Ascending aorta (tissue), 2 donors: ENCODE data around the gene TOP2A. TPM values are rescaled to one million over a fixed set of nuclear protein-coding genes. Genes with fewer than 3 reads are reported as not detected.

Experiments used
- DNase-seq, 2 donors: peaks; one replicate each; pipeline ENCODE4 v3.0.0-alpha.2; 2019; ENCODE audit warnings: low spot score in 2 of 2
- H3K27ac ChIP-seq, 2 donors: fragments of 200-600 bp; sonication (generic); one replicate each; pipeline ENCODE4 v1.5.1; 2016 to 2017; ENCODE audit warnings: mild to moderate bottlenecking in 1 of 2
- H3K27me3 ChIP-seq: fragments of 200-600 bp; sonication (generic); one replicate; pipeline ENCODE4 v1.5.1; 2017
- H3K36me3 ChIP-seq, 2 donors: fragments of 200-600 bp; sonication (generic); one replicate each; pipeline ENCODE4 v1.5.1; 2016
- H3K4me1 ChIP-seq, 2 donors: fragments of 200-600 bp; sonication (generic); one replicate each; pipeline ENCODE4 v1.5.1; 2016 to 2017; ENCODE audit warnings: mild to moderate bottlenecking in 1 of 2
- H3K4me3 ChIP-seq, 2 donors: fragments of 200-600 bp; sonication (generic); one replicate each; pipeline ENCODE4 v1.5.1; 2016 to 2017; ENCODE audit warnings: mild to moderate bottlenecking in 1 of 2
- H3K9me3 ChIP-seq, 2 donors: fragments of 200-600 bp; sonication (generic); one replicate each; pipeline ENCODE4 v1.5.1; 2016
- CTCF ChIP-seq, 3 experiments: fragments of 200-600 bp in 2 of 3; fragments of 450-650 bp in 1 of 3; sonication (generic) in 2 of 3; IDR thresholded peaks; one replicate each; pipeline ENCODE4 v1.5.1; 2016 to 2019; ENCODE audit warnings: antibody characterized with exemption in 3 of 3, mild to moderate bottlenecking in 1 of 3, moderate library complexity in 1 of 3
- intact Hi-C: fragments of 100-400 bp; cut with DNase I; formaldehyde crosslinking; loops from one replicate; pipeline ENCODE4 v1.15.1; 2023
- total RNA-seq: library from RNA; depleted of rRNA; stranded (reverse); fragments of >200 nt; gene quantifications from one replicate; pipeline ENCODE4 v1.1.0, GENCODE V29; 2016

Gene TOP2A
- total RNA-seq, 1 donor from 2014 or later, result 0.11 TPM

DNA sequence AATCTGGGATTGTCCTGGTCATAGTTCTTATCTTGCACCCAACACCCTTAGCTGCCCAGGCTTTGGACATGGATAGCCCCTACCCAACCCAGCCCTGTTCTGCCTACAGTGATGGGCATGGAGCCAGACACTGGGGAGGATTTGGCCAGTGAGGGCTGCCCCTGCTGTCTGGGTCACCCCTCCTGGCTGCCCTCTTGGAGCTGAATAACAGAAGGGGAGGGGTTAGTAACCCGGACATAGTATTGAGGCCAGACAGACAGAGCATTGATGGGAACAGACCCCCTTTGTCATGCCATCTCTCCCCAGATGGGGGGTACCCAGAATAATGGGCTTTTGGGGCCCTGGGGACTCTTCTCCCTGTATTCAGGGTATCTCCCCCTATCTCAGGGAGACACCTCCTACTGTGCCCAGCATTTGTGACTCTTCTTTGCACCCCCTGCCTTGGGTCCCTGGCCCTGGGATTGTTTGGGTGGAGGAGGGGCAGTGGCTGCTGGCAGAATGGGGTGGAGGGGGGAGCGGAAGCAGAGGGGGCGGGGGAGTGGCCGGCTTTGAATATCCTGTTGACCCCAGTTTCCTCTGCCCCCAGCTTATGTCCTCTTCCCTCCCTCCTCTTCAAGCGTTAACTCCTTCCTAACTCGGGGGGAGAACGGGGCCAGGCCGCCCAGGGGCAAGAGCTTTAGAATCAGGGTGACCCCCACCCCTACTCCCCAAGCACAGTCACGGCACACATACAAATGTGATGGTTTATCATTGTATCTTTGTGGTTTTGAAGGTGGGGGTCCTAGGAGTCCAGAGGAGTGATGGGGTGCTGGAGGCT lies 70.2 kb downstream of the TOP2A start:
- H3K27ac ChIP-seq, result peak overlapping the region; percentile 47 to 92
- no peaks in the 10 kb centered on the region for H3K9me3 ChIP-seq
- peak overlapping the region in 1 of 2 donors; percentile 8 for H3K4me3 ChIP-seq
- intact Hi-C loops, result no loop called here
- H3K27me3 ChIP-seq, result no peaks in the 10 kb centered on the region
- no peak for TF ChIP-seq CTCF (IDR thresholded peaks at IDR 0.05)
- H3K36me3 ChIP-seq, result peaks cover 18 to 31% of the 10 kb centered on the region in 2 donors
- peaks cover 29 to 56% of the 10 kb centered on the region in 2 donors for H3K4me1 ChIP-seq
- no peak for DNase-seq

DNA sequence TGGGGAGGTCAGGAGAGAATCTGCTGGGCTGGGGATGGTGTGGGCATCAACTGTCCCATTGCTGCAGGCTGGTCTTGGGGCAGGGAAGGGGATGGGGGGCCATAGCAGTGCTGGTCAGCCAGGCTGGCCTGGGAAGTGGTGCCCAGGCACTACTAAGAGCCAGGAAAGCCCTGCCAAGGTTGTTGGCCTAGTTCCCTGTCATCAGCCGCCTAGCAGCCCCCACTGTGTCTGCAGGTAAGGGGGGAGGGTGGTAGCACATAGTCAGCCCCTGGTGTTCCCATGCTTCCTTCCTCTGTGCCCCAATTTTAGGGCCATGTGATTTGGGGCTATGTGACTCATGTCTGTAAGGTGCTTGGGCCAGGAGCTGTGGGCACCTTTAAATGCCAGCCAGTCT lies 70.9 kb downstream of the TOP2A start:
- intact Hi-C loops, result no loop called here
- DNase-seq, result no peak

DNA sequence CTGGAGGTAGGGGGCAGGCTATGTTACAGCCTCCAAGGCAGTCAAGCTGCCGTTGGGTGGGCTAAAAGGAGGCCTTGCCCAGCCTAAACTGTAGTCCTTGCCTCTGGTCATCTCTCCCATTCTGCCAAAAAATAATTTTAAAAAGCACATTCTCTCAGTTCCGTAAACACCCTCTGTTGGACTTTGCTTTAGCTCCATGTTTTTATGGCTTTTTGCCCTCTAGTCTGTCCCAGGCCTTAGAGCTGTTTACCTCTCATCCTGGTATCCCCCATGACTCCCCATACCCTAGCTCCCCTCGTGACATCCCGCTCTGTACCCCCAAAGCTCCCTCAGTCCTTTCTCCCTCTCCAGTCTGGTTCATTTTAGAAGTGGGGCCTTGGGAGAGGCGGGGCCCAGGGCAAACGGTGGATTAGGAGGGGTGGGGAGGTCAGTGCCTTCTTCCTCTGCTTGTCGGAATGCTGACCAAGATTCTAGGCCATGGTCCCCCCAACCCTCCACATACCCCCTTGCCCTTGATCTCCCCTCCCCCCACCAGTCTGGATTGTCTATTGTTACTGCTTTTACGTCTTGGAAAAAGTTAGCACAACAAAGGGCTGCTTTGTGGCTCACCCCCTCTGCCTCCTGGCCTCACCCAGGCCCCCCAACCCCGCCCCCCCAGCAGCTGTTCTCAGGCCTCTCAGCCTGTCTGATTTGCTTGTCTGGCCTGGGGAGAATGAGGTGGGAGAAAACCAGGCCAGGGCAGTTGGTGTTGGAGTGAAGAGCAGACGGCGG lies 71.5 kb downstream of the TOP2A start:
- H3K27me3 ChIP-seq, result no peaks in the 10 kb centered on the region
- intact Hi-C loops, result no loop called here
- H3K9me3 ChIP-seq, result no peaks in the 10 kb centered on the region
- H3K4me1 ChIP-seq, result peaks cover 29 to 56% of the 10 kb centered on the region in 2 donors
- DNase-seq, result no peak
- peak overlapping the region; percentile 92 to 94 for H3K27ac ChIP-seq
- no peak for TF ChIP-seq CTCF (IDR thresholded peaks at IDR 0.05)
- H3K4me3 ChIP-seq, result peak overlapping the region; percentile 84 to 91
- peaks cover 5 to 18% of the 10 kb centered on the region in 2 donors for H3K36me3 ChIP-seq

More for the DNA sequence above, 70.9 kb downstream of the TOP2A start:
- Histone ChIP-seq H3K36me3 (peaks cover 10 to 23% of the 10 kb centered on the region in 2 donors), H3K27me3 (no peaks in the 10 kb centered on the region), H3K9me3 (no peaks in the 10 kb centered on the region), H3K27ac (peak overlapping the region; percentile 92 to 94), H3K4me1 (peaks cover 29 to 56% of the 10 kb centered on the region in 2 donors), H3K4me3 (peak overlapping the region in 1 of 2 donors; percentile 8)
- no peak for TF ChIP-seq CTCF (IDR thresholded peaks at IDR 0.05)

GRCh38 chr17:40345161-40345993 lies 72.3 kb downstream of the TOP2A start:
- Histone ChIP-seq H3K36me3 (peaks cover 4 to 10% of the 10 kb centered on the region in 2 donors), H3K4me3 (peak overlapping the region; percentile 84 to 91), H3K9me3 (no peaks in the 10 kb centered on the region), H3K27ac (peak overlapping the region; percentile 92 to 94), H3K4me1 (peaks cover 34 to 59% of the 10 kb centered on the region in 2 donors), H3K27me3 (no peaks in the 10 kb centered on the region)
- intact Hi-C loops, result no loop called here
- no peak for TF ChIP-seq CTCF (IDR thresholded peaks at IDR 0.05)
- DNase-seq, result peak in 1 of 2 donors; percentile 85
